Activated T-cell treated with anti-CD3 and anti-CD28 coated beads, Interleukin-2, amount 50 U/mL, for 48 hours (primary cell): Measurements from ENCODE around the gene OTOP2.

Experiments used
- DNase-seq, 2 experiments: peaks; one replicate each; pipeline ENCODE4 v3.0.0-alpha.2; 2020

OTOP2 gene

GRCh38 chr17:74925242-74925641 lies 1.2 kb downstream of the OTOP2 start:
- DNase-seq: no peak

- DNase-seq: no peak
These were observed 4.7 kb downstream of the OTOP2 start for GRCh38 chr17:74928786-74929185.

GRCh38 chr17:74930535-74931036 lies 6.5 kb downstream of the OTOP2 start:
- DNase-seq: no peak

GRCh38 chr17:74935048-74935447 lies 11.0 kb downstream of the OTOP2 start:
- DNase-seq: no peak

- DNase-seq: no peak
These were observed 11.8 kb downstream of the OTOP2 start, which contains the start of gene OTOP3 for GRCh38 chr17:74935585-74936469. Gene OTOP3, plus strand, starts transcription at chr17:74935898. Its CDS starts 24 bp downstream, at chr17:74935922.

- DNase-seq: no peak
These were observed 12.4 kb downstream of the OTOP2 start for GRCh38 chr17:74936470-74936799.

- no peak for DNase-seq
These were observed 13.3 kb downstream of the OTOP2 start for GRCh38 chr17:74937064-74938051.

- DNase-seq: no peak
These were observed 14.3 kb downstream of the OTOP2 start for GRCh38 chr17:74938194-74938950.

- DNase-seq: no peak
These were observed 15.5 kb downstream of the OTOP2 start for GRCh38 chr17:74939534-74939933.

- DNase-seq: no peak
These were observed 17.2 kb downstream of the OTOP2 start for GRCh38 chr17:74941128-74941725.

GRCh38 chr17:74943808-74944522 lies 19.9 kb downstream of the OTOP2 start:
- DNase-seq: no peak

GRCh38 chr17:74945543-74945942 lies 21.5 kb downstream of the OTOP2 start:
- DNase-seq: no peak

GRCh38 chr17:74946641-74947040 lies 22.6 kb downstream of the OTOP2 start:
- no peak for DNase-seq

GRCh38 chr17:74947041-74947754 lies 23.1 kb downstream of the OTOP2 start:
- no peak for DNase-seq

GRCh38 chr17:74949455-74950115 lies 25.5 kb downstream of the OTOP2 start:
- DNase-seq: no peak

- no peak for DNase-seq
These were observed 26.1 kb downstream of the OTOP2 start for GRCh38 chr17:74950207-74950606.

- DNase-seq: no peak
These were observed 27.0 kb downstream of the OTOP2 start for GRCh38 chr17:74951065-74951464.

GRCh38 chr17:74951680-74952421 lies 27.8 kb downstream of the OTOP2 start:
- no peak for DNase-seq

- DNase-seq: no peak
These were observed 28.5 kb downstream of the OTOP2 start for GRCh38 chr17:74952431-74953133.
